HG03439 (cell line): ENCODE results near the gene ZNF628.

ENCODE experiments used
- ATAC-seq: cut with Tn5 transposase; IDR thresholded peaks from one replicate; pipeline ENCODE4 v1.9.1; 2021; ENCODE audit warnings: mild to moderate bottlenecking, moderate library complexity; ENCODE audit not compliant: unreplicated experiment

The ZNF628 gene

DNA sequence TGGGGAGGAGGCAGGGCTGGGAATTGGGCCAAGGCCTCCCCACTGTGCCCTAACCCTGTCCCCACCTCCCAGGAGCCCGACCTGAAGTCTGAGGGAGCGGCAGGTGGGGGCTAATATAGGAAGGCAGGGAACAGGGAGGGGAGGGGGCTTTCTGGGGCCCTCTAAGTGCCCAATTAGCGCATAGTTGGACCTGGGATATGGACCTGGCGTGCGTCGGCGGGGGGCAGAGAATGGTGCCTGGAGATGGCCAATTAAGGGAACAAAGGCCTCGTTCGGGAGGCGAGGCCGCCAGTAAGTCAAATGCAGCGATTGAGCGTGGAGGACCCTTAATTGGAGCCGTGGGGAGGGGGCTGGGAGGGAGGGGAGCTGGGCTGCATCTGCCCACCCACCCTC lies 11.8 kb upstream of the ZNF628 start, which contains the start of gene C19orf85:
C19orf85 (minus strand) TSS at position 90 of the 393 bp plus-strand sequence. CDS start 197 bp downstream, outside the sequence.
- ATAC-seq: no peak

DNA sequence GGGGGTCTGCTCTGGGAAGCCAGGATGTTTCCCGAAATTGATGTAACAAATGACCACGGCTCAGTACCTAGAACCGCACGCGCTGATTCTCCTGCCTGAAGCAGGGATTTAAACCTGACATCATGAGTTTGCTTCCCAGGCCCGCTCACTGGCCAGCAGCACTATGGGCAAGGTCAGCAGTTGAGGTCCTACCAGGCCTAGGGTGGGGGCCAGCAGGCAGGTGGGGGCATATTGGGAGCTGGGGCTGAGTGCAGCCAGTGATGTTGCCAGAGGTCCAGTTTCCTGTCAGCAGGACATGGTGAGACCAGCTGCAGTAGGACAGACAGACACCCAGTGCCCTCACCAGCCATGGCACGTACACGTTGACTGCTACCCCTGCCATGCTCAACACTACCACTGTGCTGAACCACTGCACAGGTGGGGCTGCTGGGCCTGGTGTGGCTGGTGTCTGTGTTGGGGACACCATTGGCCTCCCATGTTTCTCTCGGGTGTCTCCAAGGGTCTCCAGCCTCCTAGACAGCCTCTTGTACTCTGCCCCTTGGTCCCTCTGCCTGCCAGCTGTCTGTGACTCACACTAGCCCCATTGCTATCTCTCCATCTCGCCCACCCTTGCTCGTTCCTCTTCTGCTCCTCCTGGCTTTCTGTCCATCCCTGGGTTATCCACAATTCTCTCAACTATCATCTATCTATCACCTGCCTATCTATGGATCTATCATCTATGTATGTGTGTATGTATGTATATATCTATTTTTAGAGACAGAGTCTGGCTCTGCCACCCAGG lies 10.8 kb upstream of the ZNF628 start:
- ATAC-seq: no peak

DNA sequence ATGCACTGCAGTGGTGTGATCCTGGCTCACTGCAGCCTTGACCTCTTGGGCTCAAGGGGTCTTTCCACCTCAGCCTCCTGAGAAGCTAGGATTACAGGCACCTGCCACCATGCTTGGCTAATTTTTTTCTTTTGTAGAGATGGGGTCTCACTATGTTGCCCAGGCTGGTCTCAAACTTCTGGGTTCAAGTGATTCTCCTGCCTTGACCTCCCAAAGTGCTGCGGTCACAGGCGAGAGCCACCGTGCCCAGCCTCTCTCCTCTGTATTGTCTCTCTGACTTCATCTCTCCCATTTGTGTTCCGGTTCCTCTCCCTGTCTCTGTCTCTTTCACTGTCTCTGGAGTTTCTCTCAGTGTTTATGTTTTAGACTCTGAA lies 10.2 kb upstream of the ZNF628 start:
- no peak for ATAC-seq

DNA sequence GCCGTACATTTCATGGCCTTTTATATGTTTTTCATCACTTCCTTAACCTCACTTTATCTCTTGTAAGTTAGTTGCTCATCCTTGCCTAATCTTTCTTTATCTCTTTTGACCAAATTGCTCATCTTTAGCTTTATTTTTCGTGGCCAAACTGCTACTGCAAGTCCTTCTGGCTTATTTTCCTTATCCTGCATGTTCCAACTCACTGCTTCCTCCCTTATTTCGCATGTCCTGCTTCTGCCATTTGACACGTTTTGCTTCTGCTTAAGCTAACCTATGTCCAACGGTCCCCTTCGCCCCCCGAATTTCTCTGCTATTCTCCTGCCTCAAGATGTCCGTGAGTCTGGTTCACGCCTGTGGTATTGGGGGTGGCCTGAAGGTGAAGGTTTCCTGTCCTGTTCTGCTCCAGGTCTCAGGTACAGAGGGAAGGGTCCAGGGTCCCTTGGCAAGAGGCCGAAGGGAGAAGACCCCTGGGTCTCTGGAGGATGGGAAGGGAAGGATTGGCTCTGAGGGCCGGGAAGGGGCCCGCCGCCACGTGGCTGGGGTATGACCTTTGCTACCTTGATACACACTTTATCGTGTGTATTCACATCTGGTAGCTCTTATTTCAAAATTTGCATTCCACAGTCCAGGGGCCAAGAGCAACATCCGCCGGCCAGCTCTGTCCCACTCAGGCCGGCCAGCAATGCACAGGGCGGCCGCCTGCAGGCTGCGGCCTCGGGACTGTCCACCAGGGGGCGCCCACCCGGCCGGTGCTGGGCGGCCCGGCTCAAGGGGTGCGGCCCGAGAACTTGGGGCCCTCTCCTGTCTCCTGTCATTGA lies 9.0 kb upstream of the ZNF628 start:
- ATAC-seq: peak; percentile 56

DNA sequence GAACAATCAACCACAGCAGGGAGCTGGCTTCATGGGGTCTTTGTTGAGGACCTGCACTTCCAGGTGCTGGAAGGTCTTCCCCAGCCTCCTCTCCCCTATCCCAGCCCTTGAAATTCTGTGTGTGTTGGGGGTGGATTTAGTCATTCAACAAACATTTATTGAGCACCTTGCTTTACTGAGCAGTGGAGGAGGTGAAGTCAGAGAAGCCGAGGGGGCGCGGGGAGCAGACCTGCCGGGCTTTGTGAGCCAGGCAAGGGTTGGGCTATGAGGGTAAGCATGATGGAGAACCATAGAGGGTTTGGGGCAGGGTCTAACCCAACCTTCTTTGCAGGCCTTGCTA lies 8.4 kb upstream of the ZNF628 start:
- ATAC-seq: no peak

DNA sequence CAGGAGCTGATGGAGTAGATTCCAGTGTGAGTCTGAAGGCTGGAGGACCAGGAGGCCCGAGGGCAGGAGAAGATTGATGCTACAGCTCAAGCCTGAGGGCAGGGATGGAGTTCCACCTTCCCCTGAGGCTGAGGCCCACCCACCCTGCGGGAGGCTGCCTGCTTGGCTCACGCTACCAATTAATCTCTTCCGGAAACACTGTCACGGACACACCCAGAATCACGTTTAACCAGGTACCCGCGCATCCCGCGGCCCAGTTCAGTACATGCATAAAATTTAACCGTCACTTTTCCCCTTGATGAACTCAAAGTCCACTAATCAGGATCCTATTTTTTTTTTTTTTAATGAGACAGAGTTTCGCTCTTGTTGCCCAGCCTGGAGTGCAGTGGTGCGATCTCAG lies 5.2 kb upstream of the ZNF628 start:
- ATAC-seq: no peak

DNA sequence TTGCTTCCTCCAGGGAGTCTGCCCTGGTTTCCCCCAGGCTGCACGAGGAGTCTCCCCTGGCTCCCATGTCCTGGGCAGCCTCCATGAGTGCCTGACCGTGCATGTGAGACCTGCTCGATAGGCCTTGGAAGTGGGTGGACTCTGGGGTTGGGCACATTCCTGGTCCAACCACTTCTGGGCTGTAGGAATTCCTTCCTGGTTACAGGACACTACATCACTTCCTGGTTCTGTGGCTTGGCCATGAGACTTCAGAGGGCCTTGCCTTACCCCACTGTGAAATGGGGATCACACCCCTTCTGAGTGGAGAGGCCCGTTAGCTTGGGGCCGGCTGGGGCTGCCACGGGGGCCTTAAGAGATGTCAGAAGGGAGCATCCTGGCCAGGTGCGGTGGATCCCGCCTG lies 4.0 kb upstream of the ZNF628 start:
- no peak for ATAC-seq

DNA sequence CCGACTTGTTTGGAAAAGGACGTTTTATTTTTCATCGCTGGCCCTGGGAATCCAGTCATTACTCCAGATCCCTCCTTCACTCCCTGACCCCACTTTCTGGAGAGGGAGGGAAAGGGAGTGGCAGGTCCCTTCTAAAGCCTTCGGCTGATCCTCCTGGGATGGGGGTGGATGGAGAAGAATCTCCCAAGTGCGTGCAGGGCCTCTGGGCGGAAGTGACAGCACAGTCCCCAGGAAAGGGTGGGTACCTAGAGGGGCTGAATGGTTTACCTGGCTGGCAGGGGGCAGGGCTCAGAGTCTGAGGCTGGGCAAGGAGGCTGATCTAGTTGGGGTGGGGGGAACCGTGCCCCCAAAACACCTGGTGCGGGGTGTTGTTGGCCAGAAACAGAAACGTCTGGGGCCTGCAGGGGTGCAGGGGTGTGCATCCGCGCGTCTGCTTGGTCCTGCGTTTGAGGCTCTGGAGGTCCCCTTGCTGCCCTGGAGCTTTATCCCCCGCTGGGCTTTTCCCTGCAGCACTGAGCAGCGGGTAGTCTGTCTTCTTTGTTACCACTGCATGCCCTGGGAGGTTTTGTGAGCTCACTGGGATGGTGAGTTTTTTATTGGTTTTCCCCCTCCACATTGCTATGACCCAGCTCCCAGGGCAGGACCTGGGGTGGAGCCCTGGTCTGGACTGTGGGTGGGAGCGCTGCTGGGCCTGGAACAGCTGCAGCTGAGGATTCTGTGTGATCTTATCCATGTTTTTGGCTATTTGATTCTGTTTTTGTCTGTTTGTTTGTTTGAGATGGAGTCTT lies 3.0 kb upstream of the ZNF628 start:
- ATAC-seq: no peak

DNA sequence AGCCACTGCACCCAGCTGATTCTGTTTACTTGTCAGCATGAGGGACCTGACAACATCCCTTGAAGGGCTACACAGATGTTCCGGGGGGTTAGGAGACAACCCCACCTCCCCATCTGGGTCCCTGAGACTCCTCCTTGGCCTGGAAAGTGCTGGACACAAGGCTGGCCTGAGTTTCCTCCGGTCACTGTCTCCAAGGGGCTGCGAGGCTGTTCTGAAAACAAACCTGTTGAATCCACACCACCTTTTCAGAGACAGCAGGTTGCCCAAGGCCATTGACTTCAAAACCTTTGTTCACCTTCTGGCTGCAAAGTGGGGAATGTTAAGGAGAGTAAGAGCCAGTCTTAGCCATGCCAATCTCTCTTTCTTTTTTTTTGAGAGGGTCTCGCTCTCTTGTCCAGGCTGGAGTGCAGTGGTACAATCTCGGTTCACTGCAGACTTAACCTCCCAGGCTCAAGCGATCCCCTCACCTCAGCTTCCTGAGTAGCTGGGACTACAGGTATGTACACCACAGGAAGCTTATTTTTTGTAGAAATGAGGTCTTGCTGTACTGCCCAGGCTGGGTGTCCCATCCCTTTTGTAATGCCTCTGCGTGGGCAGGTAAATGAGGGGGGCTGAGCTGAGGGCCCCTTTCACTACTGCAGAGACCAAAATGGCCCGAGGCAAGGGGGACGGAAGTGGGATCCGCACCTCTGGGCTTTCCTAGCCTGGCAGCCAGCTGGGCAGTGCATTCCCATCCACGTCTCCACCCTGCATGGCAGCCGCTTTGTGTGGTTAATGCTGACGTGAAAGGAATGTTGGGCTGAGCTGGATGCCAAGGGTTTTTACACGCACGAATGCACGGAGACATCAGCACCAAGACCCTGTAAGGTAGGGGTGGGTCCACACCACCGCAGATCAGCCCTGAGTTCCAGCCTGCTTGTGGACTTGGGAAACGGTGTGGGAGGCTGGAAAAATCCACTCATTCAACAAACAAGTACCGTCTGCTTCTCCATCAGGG lies 1.9 kb upstream of the ZNF628 start:
- no peak for ATAC-seq

DNA sequence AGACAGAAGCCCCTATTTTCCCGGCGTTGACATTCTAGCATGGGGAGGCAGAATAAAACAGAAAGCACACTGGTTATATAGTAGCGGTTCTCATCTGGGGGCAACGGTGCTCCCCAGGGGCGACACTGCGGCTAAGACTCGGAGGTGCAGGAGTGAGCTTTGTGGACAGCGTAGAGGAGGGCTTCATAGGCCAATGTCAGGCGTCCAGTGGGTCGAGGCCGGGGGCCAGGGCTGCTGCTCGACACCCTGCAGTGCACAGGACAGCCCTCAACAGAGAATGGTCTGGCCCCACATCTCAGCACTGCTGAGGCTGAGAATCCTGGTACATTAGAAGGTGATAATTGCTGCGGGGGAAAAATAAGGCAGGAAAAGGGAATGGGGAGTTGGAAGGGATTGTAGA lies 1.5 kb downstream of the ZNF628 start:
- ATAC-seq: no peak

DNA sequence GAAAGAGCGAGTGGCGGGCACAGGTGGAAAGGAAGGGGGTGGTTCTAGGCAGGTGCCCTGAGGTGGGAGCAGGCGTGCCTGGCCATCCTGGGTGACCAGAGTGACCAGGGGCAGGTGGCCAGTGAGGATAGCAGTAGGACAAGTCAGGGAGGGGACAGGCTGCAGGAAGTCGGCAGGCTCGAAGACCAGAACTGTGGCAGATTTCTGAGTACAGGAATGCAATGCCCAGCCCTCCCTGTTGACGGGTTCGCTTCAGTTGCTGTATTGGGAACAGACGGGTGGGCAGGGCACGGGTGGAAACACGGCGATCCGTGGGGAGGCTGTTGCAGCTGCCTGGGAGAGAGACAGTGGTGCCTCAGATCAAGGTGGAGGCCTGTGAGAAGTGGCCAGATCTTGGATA lies 1.9 kb downstream of the ZNF628 start:
- no peak for ATAC-seq

DNA sequence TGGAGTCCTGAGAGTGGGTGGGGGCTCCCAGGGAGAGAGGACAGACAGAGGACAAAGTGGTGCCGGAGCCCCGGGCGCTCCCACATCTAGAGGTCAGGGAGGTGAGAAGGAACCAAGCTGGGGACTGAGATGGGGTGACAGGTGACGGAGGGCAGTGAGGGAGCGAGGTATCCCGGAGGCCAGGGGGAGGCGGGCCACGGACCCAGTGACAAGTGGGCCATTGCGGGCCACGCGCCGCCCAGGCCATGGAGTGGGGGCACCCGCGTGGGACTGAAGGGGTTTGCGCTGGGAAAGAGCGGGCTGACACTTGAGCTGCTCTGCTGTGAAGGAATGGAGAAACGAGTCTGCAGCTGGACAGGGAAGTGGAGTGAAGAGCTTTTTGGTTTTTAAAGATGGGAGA lies 2.6 kb downstream of the ZNF628 start:
- ATAC-seq: no peak

DNA sequence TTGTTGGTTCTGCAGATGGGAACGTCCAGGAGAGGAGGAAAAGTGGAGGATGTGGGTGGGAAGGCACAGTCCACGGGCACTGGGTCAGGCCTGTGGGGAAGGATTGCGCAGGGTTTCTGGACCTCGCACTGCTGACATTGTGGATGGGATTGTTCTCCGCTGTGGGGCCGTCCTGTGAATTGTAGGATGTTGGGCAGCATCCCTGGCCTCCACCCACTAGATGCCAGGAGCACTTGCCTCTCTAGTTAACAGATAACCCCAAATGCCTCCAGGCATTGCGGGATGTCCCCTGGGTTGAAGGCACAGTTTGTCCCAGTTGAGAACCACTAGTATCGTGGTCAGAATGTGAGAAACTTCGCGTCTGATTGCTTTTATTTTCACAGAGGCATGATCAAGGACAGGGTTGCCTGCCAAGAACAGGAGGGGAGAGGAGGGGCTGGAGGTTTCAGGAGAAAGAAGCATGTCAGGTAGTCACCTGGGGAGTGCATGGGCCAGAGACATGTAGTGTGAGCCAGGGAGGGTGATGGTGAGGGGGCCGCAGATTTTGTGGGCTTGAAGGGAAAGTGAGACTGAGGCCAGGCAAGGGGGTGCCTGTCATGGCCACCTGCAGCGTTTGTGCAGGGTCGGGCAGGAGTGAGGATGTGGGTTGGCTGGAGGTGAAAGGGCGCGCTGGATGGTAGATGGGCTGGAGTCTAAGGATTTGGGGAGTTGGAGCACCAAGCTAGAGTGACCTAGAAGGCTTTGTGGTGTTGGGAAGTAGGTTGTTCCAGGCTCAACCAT lies 3.2 kb downstream of the ZNF628 start:
- no peak for ATAC-seq

DNA sequence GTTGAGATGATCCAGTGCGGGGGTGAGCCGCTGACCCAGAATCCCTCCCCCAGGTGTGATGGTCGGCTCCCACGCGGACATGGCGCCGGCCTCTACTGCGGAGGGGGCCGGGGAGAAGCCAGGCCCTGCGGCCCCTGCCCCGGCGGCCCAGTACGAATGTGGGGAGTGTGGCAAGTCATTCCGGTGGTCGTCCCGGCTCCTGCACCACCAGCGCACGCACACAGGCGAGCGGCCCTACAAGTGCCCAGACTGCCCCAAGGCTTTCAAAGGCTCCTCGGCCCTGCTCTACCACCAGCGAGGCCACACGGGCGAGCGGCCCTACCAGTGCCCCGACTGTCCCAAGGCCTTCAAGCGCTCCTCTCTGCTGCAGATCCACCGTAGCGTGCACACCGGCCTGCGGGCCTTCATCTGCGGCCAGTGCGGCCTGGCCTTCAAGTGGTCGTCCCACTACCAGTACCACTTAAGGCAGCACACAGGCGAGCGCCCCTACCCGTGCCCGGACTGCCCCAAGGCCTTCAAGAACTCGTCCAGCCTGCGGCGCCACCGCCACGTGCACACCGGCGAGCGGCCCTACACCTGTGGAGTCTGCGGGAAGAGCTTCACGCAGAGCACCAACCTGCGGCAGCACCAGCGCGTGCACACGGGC lies 4.9 kb downstream of the ZNF628 start:
- no peak for ATAC-seq

DNA sequence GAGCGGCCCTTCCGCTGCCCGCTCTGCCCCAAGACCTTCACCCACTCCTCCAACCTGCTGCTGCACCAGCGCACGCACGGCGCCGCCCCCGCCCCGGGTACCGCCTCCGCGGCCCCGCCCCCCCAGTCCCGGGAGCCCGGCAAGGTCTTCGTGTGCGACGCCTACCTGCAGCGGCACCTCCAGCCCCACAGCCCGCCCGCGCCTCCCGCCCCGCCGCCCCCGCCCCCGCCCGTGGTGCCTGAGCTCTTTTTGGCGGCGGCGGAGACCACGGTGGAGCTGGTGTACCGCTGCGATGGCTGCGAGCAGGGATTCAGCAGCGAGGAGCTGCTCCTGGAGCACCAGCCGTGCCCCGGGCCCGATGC lies 5.4 kb downstream of the ZNF628 start:
- ATAC-seq: no peak

DNA sequence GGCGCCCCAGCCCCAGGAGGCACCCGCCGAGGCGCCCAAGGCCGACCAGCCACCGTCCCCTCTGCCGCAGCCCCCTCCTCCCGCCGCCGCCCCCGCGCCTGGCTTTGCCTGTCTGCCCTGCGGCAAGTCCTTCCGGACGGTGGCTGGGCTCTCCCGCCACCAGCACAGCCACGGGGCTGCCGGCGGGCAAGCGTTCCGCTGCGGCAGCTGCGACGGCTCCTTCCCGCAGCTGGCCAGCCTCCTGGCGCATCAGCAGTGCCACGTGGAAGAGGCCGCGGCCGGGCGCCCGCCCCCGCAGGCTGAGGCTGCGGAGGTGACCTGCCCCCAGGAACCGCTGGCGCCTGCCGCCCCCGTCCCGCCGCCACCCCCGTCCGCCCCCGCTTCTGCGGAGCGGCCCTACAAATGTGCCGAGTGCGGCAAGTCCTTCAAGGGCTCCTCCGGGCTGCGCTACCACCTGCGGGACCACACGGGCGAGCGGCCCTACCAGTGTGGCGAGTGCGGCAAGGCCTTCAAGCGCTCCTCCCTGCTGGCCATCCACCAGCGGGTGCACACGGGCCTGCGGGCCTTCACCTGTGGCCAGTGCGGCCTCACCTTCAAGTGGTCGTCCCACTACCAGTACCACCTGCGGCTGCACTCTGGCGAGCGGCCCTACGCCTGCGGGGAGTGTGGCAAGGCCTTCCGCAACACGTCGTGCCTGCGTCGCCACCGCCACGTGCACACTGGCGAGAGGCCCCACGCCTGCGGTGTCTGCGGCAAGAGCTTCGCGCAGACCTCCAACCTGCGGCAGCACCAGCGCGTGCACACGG lies 5.9 kb downstream of the ZNF628 start:
- no peak for ATAC-seq

DNA sequence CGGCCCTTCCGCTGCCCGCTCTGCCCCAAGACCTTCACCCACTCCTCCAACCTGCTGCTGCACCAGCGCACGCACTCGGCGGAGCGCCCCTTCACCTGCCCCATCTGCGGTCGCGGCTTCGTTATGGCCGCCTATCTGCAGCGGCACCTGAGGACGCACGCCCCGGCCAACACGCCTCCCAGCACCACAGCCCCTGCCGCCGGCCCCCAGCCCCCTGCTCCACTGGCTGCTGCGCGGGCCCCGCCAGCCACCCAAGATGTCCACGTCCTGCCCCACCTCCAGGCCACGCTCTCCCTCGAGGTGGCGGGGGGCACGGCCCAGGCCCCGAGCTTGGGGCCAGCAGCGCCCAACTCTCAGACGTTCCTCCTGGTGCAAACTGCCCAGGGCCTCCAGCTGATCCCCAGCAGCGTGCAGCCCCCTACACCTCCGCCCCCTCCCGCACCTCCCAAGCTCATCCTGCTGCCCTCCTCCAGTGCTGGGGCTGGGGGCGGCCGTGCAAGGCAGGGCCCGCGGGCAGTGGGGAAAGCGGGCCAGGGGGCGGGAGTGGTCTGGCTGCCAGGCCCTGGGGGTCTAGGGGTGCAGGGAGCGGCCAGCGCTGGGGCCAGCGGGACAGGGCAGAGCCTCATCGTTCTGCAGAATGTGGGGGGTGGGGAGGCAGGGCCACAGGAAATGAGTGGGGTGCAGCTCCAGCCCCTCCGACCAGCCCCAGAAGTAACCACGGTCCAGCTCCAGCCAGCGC lies 6.7 kb downstream of the ZNF628 start:
- no peak for ATAC-seq
